GM19043 (cell line): ENCODE results near the gene RCAN1.

Experiments used
- ATAC-seq: cut with Tn5 transposase; IDR thresholded peaks from one replicate; pipeline ENCODE4 v1.9.1; 2021; ENCODE audit warnings: low read depth; ENCODE audit not compliant: unreplicated experiment

RCAN1 gene

GRCh38 chr21:34548781-34549376 is 66.0 kb downstream of the RCAN1 start:
- ATAC-seq = no peak

- ATAC-seq = no peak
These were observed 68.4 kb downstream of the RCAN1 start for GRCh38 chr21:34546542-34546941.

- peak; percentile 87 for ATAC-seq
These were observed 69.6 kb downstream of the RCAN1 start for GRCh38 chr21:34545079-34545884.

GRCh38 chr21:34544032-34544496 is 70.8 kb downstream of the RCAN1 start:
- ATAC-seq = no peak

- ATAC-seq = no peak
These were observed 71.9 kb downstream of the RCAN1 start for GRCh38 chr21:34543017-34543416.

- no peak for ATAC-seq
These were observed 74.7 kb downstream of the RCAN1 start for GRCh38 chr21:34540206-34540605.

- ATAC-seq = no peak
These were observed 77.1 kb downstream of the RCAN1 start for GRCh38 chr21:34537838-34538237.

GRCh38 chr21:34536820-34537219 is 78.1 kb downstream of the RCAN1 start:
- no peak for ATAC-seq

- ATAC-seq = no peak
These were observed 78.6 kb downstream of the RCAN1 start for GRCh38 chr21:34536311-34536710.

GRCh38 chr21:34535886-34536285 is 79.0 kb downstream of the RCAN1 start:
- no peak for ATAC-seq

- ATAC-seq = no peak
These were observed 80.4 kb downstream of the RCAN1 start for GRCh38 chr21:34534522-34534921.

- ATAC-seq = no peak
These were observed 81.0 kb downstream of the RCAN1 start for GRCh38 chr21:34533938-34534337.

- no peak for ATAC-seq
These were observed 83.5 kb downstream of the RCAN1 start for GRCh38 chr21:34531399-34531798.

- ATAC-seq = no peak
These were observed 84.7 kb downstream of the RCAN1 start for GRCh38 chr21:34530261-34530660.

GRCh38 chr21:34528131-34528561 is 86.8 kb downstream of the RCAN1 start:
- no peak for ATAC-seq

- ATAC-seq = no peak
These were observed 88.2 kb downstream of the RCAN1 start for GRCh38 chr21:34526618-34527290.

GRCh38 chr21:34526241-34526617 is 88.7 kb downstream of the RCAN1 start:
- ATAC-seq = no peak

- no peak for ATAC-seq
These were observed 90.0 kb downstream of the RCAN1 start for GRCh38 chr21:34524646-34525601.

GRCh38 chr21:34523019-34523555 is 91.8 kb downstream of the RCAN1 start:
- no peak for ATAC-seq

GRCh38 chr21:34522284-34522683 is 92.6 kb downstream of the RCAN1 start:
- no peak for ATAC-seq
